M059J (cell line): ENCODE data around the gene FBXW5. TPM values are rescaled to one million over a fixed set of nuclear protein-coding genes. Genes with fewer than 3 reads are reported as not detected.
A peak's percentile ranks its signal among the peaks of the same experiment; 100 is the strongest.

Experiments used
- DNase-seq: peaks from one replicate; pipeline ENCODE4 v3.0.0-alpha.2; 2012; ENCODE audit warnings: low read depth
- total RNA-seq: library from RNA; depleted of rRNA; stranded (reverse); fragments of >200 nt; shearing (Covaris generic); gene quantifications from 2 replicates; pipeline ENCODE4 v1.2.3, GENCODE V29; 2014

FBXW5 gene
- total RNA-seq, 1 experiment from 2014 or later, result 117 TPM

GRCh38 chr9:136961279-136962065, 16.9 kb upstream of the FBXW5 start:
- DNase-seq, result no peak

DNA sequence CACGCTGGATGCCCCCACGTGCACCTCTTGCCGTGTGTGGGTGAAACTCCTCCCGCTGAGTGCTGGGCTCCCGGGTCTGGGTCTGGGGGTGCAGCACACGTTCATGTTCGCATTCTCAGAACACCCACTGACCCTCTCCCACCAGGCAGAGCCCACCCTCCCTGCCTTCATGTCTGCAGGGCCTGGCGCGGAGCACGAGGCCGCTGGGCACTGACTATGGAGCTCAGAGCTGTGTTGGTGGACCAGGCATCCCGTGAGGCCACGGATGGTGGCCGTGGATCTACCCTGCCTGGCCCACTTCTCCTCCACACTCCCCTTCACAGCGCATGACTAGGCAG, 16.4 kb upstream of the FBXW5 start:
- DNase-seq, result no peak

DNA sequence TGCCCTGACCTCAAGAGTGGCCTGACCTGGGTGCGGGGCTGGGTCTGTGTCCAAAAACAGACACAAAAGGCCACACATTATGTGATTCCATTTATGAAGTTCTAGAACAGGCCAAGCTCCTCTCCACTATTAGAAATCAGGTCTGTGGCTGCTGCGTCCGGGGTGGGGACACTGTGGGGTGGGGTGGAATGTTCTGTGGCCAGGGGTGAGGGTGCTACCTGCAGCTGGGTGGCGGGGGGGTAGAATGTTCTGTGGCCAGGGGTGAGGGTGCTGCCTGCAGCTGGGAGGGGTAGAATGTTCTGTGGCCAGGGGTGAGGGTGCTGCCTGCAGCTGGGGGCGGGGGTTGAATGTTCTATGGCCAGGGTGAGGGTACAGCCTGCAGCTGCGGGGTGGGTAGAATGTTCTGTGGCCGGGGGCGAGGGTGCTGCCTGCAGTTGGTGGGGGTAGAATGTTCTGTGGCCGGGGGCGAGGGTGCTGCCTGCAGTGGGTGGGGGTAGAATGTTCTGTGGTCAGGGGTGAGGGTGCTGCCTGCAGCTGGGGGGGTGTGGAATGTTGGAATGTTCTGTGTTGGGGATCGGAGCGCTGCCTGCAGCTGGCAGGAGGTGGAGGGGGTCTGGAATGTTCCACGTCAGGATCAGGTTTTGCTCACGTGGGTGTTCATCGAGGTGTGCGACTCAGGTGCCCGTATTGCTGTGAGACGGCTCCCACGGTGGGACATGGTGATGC, 15.8 kb upstream of the FBXW5 start:
- DNase-seq, result no peak

DNA sequence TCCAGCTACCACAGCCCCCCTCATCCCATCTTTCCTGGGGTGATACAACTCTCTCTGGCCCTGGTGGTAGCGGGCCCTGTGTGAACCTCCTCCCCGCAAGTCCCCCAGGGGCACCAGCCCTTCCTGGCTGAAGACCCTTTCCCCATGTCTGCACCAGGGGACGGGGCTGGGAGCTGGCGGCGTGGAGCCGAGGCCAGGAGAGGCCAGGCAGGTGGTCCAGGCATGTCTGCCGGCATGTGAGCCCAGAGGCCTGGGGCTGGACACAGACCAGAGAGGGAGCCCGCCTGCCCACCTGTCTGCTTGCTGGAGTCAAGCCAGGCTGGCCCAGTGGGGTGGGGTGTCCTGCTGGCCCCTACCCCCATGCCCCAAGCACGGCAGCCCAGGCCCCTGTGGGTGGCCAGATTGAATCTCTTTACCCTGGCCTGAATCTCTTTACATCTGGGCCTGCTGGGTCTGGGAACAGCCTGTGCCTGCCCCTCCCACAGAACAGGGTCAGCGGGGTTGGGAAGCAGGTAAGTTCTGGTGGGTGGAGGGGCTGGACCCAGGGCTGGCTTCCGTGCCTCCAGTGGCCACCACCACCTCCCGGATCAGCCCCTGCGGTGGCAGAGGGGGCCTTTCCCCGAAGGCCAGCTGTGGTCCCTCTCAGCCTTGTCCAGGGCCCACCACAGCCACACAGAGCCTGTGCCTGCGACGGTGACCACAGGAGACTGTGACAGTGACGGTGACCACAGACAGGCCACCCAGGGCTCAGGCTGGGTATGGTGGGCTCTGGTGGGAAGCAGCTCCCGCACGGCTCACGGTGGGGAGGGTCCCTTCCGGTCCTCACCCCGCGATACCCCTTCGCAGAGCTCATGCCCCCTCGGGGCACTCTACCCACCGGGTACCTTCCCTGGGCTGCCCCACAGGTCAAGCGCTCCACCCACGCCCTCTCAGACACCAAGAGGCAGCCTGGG, 14.6 kb upstream of the FBXW5 start:
- no peak for DNase-seq

- DNase-seq, result no peak
Observed at GRCh38 chr9:136958473-136958872, 13.9 kb upstream of the FBXW5 start.

- DNase-seq, result no peak
Observed at GRCh38 chr9:136957901-136958300, 13.4 kb upstream of the FBXW5 start.

- no peak for DNase-seq
Observed at GRCh38 chr9:136957461-136957860, 12.9 kb upstream of the FBXW5 start.

GRCh38 chr9:136956604-136957003, 12.1 kb upstream of the FBXW5 start:
- no peak for DNase-seq

DNA sequence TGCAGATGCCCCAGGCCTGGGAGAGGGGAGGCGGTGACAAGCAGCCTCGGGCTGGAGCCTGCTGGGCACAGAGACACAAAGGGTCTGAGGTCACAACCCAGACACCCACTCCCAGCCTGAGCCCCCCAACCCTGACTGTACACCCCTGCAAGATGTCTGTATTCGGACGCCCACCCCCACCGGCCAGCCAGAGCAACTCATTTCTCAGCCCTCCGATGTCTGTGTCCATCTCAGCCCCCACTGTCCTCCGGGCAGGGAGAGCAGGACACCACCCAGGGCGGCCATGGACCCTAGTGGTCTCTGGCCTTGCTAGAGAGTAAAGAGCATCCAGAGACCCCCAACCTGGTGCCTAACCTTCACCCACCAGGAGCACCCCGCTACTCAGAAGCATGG, 11.4 kb upstream of the FBXW5 start:
- no peak for DNase-seq

DNA sequence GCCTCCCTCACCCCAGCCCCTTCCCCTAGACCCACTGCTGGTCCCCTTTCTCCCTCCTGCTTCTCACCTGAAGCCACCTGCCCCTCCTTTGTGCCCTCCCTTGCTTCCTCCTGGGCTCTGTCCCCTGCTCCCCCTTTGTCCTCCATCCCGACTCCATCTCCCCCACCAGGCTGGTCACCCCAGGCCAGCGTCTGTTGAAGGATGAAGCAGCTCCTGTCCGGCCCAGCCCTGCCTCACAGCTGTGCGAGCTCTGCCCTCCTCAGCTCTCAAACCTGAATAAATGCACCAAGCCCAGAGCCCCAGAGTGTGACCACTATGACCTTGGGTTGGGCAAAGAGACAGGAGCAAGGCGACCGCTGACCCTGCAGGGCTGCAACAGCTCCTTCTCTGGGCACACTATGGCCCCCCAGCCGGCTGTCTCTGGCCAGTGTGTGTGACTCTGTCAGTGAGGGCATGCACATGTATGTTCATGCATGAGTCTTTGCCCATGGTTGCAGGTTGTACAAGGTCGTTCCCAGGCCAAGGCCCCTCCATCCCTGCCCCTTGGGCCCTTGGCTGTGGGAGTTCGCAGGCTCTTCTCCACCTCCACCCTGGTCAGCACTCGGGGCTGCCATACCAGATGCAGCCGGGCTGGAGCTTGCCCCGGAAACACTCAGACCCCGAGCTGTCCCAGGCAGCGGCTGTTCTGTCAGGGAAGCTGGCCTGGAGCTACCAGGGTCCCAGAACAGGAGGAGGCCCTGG, 10.8 kb upstream of the FBXW5 start:
- no peak for DNase-seq

GRCh38 chr9:136954270-136955083, 9.9 kb upstream of the FBXW5 start:
- DNase-seq, result no peak

GRCh38 chr9:136953771-136954269, 9.3 kb upstream of the FBXW5 start:
- DNase-seq, result no peak

- DNase-seq, result no peak
Observed at GRCh38 chr9:136952876-136953770, 8.6 kb upstream of the FBXW5 start.

DNA sequence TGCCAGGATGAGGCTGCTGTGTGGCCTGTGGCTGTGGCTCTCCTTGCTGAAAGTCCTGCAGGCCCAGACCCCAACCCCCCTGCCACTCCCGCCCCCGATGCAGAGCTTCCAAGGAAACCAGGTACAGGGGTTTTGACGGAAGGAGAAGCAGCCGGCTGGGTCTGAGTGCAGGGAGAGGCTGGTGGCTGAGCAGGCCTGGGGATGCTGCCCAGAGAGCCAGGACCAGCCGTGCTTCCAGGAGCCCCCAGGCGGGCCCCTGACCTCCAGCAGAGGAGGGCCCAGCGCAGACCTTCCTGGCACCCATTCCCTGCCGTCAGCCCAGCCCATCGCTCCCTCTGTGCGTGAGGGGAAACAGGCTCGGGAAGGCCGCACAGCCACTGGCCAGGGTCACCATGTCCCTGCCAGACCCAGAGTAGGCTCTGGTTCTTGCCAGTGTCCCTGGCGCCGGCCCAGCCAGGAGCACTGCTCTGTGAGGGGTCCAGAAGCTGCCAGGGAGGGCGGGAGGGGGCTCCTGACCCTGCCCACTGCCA, 7.8 kb upstream of the FBXW5 start:
- DNase-seq, result no peak

DNA sequence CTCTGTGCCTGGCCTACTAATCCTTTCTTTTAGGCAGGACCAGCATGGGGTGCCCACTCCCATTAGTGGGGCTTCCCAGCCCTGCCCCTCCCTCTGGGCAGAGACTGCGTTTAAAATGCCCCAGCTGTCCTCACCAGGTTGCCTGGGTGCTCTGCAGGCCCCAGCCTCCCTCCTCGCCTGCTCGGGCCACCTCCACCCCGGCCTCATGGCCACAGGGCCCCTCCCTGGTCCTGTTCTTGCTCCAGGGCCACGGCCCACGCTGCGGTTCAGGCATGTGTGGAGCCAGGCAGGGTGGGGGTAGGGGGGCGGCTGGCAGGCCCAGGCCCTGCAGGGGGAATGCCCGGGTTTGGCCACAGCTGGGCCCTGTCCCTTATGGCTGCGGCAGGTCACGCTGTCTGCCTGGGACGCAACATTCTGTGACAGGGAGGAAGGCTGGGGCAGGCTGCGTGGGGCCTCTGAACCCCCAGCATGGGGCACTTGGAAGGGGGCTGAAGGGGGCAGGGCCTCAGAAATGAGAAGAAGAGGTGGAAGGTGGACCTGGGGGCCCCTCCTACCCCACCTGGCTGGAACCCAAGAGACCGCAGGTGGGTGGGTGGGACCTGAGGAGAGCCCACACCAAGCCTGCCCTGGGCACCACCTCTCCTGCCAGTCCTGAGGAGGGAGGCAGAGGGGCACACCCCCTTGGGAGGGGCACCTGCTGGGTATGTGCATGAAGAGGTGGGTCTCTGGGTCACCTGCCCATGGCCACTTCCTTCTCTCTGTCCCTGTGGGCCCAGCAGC, 7.2 kb upstream of the FBXW5 start, which contains the start of gene LCN12:
Gene LCN12 (plus strand): TSS at position 733 of the 780 bp plus-strand sequence. CDS start 55 bp downstream, outside the sequence.
- no peak for DNase-seq

GRCh38 chr9:136950656-136951276, 6.2 kb upstream of the FBXW5 start:
- DNase-seq, result peak; percentile 39

- peak; percentile 91 for DNase-seq
Observed at GRCh38 chr9:136949817-136950655, 5.5 kb upstream of the FBXW5 start.
